ENCODE data around the gene ZNF598. TPM values are rescaled to one million over a fixed set of nuclear protein-coding genes. Genes with fewer than 3 reads are reported as not detected.

Gene ZNF598
- total and polyA plus RNA-seq, 10 of the 15 experiments (the other 5 are each of a cell fraction or from before 2014, with no cell fraction given), result 0.08 to 74.0 (median 14.4) TPM

DNA sequence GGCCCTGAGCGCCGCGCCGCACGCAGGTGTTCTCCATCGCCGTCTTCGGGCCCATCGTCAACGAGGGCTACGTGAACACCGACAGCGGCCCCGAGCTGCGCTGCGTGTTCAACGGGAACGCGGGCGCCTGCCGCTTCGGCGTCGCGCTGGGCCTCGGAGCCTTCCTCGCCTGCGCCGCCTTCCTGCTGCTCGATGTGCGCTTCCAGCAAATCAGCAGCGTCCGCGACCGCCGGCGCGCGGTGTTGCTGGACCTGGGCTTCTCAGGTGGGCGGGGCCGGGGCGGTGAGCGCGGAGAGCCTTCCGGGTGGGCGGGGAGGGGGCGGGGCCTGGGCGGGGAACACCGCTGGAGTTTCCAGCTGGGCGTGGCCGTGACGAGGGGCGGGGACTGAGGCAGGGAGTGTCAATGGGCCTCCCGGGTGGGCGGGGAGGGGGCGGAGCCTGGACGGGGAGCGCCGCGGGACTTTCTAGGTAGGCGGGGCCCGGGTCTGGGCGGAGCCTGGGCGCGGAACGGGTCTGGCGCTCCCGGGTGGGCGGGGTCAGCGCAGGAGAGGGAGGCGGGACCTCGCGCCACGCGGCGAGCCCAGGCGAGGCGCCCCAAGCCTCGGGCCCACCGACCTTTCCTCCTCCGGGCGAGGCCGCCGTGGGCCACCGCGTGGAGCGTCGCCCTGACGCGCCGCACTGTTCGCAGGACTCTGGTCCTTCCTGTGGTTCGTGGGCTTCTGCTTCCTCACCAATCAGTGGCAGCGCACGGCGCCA, 17.5 kb downstream of the ZNF598 start (continued):
- TF ChIP-seq, protein P1, sequence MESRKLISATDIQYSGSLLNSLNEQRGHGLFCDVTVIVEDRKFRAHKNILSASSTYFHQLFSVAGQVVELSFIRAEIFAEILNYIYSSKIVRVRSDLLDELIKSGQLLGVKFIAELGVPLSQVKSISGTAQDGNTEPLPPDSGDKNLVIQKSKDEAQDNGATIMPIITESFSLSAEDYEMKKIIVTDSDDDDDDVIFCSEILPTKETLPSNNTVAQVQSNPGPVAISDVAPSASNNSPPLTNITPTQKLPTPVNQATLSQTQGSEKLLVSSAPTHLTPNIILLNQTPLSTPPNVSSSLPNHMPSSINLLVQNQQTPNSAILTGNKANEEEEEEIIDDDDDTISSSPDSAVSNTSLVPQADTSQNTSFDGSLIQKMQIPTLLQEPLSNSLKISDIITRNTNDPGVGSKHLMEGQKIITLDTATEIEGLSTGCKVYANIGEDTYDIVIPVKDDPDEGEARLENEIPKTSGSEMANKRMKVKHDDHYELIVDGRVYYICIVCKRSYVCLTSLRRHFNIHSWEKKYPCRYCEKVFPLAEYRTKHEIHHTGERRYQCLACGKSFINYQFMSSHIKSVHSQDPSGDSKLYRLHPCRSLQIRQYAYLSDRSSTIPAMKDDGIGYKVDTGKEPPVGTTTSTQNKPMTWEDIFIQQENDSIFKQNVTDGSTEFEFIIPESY (IDR thresholded peaks at IDR 0.05), result peak; percentile 48; the same call in 1 of the 2 replicates

DNA sequence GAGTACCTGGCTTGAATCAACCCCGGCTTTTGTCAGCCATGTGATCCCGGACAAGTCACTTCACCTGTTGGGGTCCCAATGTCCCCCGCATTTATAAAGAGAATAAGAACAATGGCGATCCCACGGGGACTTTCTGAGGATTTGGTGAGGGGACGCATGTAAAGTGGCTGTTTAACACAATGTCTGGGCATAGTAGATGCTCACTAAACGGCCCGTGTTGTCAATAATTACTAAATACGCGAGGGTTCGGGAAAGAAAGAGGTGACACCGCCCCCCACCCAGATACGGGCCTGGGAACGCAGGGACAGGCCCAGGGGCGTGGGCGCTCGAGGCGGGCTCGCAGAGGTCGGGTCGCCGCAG, 18.1 kb downstream of the ZNF598 start:
- WGBS (ENCODE audit: insufficient coverage, insufficient replicate concordance, low lambda C conversion rate, missing lambda C conversion rate), result 1% methylated on average over 22 of the region's 22 CpGs
- Histone ChIP-seq H4K20me1 (ENCODE audit: control insufficient read depth, insufficient read depth) (no peaks in the 10 kb centered on the region), H2AFZ (ENCODE audit: control insufficient read depth, low read depth, low read length) (peak overlapping the region; percentile 3), H3K9ac (ENCODE audit: control insufficient read depth, insufficient read depth, low read length) (peak overlapping the region; percentile 36), H3K27ac (ENCODE audit: control insufficient read depth, insufficient read depth) (peak overlapping the region; percentile 27; the same call in 1 of the 2 replicates), H3K36me3 (ENCODE audit: control insufficient read depth in 2 of 2, insufficient read depth in 2 of 2, low read length in 1 of 2) (peaks cover 0 to 2% of the 10 kb centered on the region in 2 experiments; a peak in 2 of 4 replicates), H3K4me1 (ENCODE audit: control insufficient read depth, insufficient read depth, low read length) (peaks cover 26% of the 10 kb centered on the region), H3K79me2 (ENCODE audit: control insufficient read depth, insufficient read depth, low read length) (no peaks in the 10 kb centered on the region), H3K9me3 (replicated peaks; ENCODE audit: control insufficient read depth, insufficient read depth, low read length) (peaks cover 1% of the 10 kb centered on the region; the same call in 1 of the 3 replicates), H3K4me3 (peak overlapping the region; percentile 65; the same call in 1 of the 2 replicates), H3K27me3 (replicated peaks in 1 of 2; ENCODE audit: control insufficient read depth in 2 of 2, insufficient read depth in 2 of 2, low read length in 1 of 2) (no peaks in the 10 kb centered on the region), H3K4me2 (ENCODE audit: control insufficient read depth, insufficient read depth) (peak overlapping the region; percentile 98)
- intact Hi-C loops (cut with micrococcal nuclease; ENCODE audit: unreplicated experiment), result no loop called here
- DNase-seq (ENCODE audit: low read depth, low spot score) (no peak), ATAC-seq (no peak), FAIRE-seq (no peak)
- ChIA-PET RAD21 (ENCODE audit: unreplicated experiment) (interaction anchor here (0.9 to 1.9 kb wide), 4 partner anchors 10 to 27 kb away, joined by 3 to 12 read pairs (median 4); partner anchors contain the start of genes NOXO1 and RPS2), POLR2A (interaction anchor here (1.0 to 3.3 kb wide), 8 partner anchors 10 to 314 kb away, joined by 3 to 18 read pairs (median 10); partner anchors contain the start of genes NOXO1, RNF151, RPS2 and TBL3), SMC1A (ENCODE audit: uncharacterized antibody, unreplicated experiment) (no interaction called here), CTCF (interaction anchor here (0.9 to 6.5 kb wide), 4 partner anchors 10 to 27 kb away, joined by 3 to 54 read pairs (median 4); partner anchors contain the start of genes NOXO1, RNF151 and RPS2)
- in situ Hi-C loops (cut with MboI), result no loop called here
- BruUV-seq (replicated peaks), result TSS peak; percentile 97
- no peak for TF ChIP-seq TCF3 (IDR thresholded peaks at IDR 0.05; ENCODE audit: borderline replicate concordance, insufficient read depth, low read depth, low read length)
- TF ChIP-seq POLR2AphosphoS5 (IDR thresholded peaks at IDR 0.05; ENCODE audit: low read length), result peak; percentile 43; the same call in 1 of the 2 replicates
- TF ChIP-seq ZNF217 (IDR thresholded peaks at IDR 0.05), result no peak; the same call in 1 of the 2 replicates
- 0 out of 2 replicates have a peak, but pooled peaks have one; percentile 52 for TF ChIP-seq RB1 (IDR thresholded peaks at IDR 0.05; ENCODE audit: borderline replicate concordance)
- peak; percentile 86; the same call in 1 of the 2 replicates for TF ChIP-seq SMARCA5 (IDR thresholded peaks at IDR 0.05)
- TF ChIP-seq, protein P2, sequence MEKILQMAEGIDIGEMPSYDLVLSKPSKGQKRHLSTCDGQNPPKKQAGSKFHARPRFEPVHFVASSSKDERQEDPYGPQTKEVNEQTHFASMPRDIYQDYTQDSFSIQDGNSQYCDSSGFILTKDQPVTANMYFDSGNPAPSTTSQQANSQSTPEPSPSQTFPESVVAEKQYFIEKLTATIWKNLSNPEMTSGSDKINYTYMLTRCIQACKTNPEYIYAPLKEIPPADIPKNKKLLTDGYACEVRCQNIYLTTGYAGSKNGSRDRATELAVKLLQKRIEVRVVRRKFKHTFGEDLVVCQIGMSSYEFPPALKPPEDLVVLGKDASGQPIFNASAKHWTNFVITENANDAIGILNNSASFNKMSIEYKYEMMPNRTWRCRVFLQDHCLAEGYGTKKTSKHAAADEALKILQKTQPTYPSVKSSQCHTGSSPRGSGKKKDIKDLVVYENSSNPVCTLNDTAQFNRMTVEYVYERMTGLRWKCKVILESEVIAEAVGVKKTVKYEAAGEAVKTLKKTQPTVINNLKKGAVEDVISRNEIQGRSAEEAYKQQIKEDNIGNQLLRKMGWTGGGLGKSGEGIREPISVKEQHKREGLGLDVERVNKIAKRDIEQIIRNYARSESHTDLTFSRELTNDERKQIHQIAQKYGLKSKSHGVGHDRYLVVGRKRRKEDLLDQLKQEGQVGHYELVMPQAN (conservative IDR thresholded peaks at IDR 0.05), result 0 out of 2 replicates have a peak, but pooled peaks have one; percentile 43
- no peak for TF ChIP-seq IKZF2 (IDR thresholded peaks at IDR 0.05)
- TF ChIP-seq, protein P3, sequence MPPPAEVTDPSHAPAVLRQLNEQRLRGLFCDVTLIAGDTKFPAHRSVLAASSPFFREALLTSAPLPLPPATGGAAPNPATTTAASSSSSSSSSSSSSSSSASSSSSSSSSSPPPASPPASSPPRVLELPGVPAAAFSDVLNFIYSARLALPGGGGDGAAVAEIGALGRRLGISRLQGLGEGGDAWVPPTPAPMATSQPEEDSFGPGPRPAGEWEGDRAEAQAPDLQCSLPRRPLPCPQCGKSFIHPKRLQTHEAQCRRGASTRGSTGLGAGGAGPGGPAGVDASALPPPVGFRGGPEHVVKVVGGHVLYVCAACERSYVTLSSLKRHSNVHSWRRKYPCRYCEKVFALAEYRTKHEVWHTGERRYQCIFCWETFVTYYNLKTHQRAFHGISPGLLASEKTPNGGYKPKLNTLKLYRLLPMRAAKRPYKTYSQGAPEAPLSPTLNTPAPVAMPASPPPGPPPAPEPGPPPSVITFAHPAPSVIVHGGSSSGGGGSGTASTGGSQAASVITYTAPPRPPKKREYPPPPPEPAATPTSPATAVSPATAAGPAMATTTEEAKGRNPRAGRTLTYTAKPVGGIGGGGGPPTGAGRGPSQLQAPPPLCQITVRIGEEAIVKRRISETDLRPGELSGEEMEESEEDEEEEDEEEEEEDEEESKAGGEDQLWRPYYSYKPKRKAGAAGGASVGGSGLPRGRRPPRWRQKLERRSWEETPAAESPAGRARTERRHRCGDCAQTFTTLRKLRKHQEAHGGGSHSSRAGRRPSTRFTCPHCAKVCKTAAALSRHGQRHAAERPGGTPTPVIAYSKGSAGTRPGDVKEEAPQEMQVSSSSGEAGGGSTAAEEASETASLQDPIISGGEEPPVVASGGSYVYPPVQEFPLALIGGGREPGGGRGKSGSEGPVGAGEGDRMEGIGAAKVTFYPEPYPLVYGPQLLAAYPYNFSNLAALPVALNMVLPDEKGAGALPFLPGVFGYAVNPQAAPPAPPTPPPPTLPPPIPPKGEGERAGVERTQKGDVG (CRISPR knock-in tag; IDR thresholded peaks at IDR 0.05), result no peak
- TF ChIP-seq ZNF274 (IDR thresholded peaks at IDR 0.05; ENCODE audit: insufficient read depth, insufficient read length), result no peak
- TF ChIP-seq, protein P4, sequence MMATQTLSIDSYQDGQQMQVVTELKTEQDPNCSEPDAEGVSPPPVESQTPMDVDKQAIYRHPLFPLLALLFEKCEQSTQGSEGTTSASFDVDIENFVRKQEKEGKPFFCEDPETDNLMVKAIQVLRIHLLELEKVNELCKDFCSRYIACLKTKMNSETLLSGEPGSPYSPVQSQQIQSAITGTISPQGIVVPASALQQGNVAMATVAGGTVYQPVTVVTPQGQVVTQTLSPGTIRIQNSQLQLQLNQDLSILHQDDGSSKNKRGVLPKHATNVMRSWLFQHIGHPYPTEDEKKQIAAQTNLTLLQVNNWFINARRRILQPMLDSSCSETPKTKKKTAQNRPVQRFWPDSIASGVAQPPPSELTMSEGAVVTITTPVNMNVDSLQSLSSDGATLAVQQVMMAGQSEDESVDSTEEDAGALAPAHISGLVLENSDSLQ (IDR thresholded peaks at IDR 0.05), result peak; percentile 33
- TF ChIP-seq CREM (IDR thresholded peaks at IDR 0.05; ENCODE audit: low read depth), result 0 out of 2 replicates have a peak, but pooled peaks have one; percentile 7
- TF ChIP-seq LARP7 (IDR thresholded peaks at IDR 0.05), result peak; percentile 87
